SKM-1 (cell line): ENCODE measurements around the gene FAM131B.
"Not testable (repeated sequence)": the region's sequence is repeated elsewhere in the genome, so short reads cannot be mapped to it uniquely, and the experiment has no call there.

Experiments
- DNase-seq: peaks from one replicate; lab custom pipeline; 2025; ENCODE audit not compliant: unreplicated experiment; lab: John Stamatoyannopoulos, UW

Gene FAM131B

DNA sequence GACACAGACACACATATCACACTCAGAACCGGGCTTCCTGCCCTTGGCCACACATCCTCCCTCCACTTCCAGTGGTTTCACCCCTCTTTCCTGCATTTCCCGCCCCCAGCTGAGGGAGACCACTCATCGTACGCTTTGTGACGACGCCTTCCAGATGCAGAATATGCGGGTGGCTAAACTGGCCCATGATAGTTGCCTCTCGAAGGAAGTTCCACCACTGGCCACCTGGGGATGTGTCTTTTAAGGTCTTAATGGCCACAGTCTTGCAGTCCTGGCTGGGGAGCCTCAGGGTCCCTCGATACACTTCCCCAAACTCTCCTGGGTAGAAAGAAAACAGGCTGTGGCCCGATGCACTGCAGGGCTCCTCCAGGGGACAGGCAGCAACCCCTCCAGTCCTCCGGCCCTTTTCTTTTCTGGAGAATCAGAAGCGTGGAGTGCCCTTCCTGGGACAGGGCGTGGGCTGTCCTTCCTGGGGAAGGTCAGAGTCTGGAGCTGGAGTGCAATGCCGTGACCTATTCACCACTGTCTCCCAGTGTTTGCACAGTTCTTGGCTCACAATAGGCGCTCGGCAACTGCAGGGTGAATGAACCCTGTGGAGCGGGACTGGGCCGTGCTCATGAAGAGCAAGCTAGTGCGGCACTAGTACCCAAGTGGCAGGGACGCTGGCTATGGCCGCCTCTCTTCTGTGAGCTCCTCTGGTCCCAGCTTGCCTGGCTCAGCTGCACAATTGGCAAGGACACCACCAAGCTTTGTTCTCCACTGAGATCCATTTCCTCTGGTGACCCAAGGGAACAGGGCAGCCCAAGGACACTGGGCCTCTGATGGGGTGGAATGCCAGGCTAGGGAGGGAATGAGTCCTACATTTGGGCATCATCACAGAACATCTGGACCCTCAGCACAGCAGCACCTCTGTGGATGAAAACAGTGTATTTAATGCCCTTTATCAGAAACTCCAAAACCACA, 33.0 kb upstream of the FAM131B start:
- no peak for DNase-seq

DNA sequence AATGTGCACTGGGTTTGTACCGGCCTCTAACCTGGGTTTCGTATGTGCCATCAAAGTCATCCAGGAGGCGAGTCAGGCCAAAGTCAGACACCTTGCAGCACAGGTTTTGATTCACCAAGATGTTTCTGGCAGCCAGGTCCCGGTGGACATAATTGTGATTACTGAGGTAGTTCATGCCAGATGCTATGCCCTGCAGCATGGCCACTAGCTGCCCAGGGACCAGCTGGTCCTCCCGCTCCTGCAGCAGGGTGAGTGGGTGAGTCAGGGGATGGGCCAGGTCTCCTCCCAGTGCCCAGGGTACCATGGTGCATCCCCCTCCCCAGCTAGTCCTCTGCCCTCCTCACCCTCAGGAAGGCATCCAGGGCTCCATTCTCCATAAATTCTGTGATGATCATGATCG, 32.3 kb upstream of the FAM131B start:
- DNase-seq: no peak

DNA sequence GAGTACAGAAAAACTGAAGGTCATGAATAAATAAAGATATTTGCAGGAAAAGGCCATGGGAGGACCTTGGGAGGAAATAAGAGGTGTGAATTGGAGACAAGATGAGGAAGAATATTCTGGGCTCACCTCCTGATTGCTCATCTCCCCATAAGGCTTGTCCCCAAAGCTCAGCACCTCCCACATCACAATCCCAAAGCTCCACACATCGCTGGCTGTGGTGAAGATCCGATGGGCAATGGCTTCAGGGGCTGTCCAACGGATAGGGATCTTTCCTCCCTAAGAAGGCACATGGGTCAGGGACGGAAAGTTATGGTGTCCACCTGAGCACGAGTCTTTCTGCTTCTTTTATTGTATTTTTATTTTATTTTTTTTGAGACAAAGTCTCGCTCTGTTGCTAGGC, 31.6 kb upstream of the FAM131B start:
- no peak for DNase-seq

DNA sequence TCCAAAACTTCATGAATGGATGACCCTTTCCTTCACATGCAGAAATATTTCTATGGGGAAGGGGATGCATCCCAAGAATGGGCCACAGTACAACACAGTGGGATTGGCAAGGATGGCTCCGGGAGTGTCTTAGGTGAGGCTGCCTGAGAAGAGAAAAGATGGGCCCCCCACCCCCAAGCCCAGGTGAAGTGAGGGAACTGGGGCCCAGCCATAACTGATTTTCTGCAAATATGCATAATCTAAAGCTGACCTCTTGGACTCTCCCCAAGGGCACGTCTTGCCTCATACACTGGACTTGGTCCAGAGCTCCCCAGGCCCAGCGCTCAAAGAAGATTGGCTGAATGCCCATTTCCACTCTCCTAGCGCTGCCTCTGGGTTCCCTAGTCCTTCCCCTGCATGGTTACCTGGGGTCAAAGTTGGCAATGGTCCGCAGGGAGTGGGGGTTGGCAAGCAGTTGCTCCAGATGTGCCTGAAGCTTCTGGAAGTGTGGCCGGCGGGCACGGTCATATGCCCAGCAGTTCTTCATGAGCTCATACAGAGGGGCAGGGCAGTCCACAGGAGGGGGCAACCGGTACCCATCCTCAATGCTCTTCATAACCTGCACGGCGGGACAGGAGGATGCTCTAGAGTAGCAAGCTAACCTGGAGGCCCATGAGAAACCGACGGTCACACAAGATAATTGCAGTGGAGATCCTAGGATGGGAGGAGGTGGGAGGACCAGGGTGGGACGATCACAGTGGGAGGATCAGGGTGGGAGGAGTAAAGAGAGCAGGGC, 30.9 kb upstream of the FAM131B start:
- no peak for DNase-seq

DNA sequence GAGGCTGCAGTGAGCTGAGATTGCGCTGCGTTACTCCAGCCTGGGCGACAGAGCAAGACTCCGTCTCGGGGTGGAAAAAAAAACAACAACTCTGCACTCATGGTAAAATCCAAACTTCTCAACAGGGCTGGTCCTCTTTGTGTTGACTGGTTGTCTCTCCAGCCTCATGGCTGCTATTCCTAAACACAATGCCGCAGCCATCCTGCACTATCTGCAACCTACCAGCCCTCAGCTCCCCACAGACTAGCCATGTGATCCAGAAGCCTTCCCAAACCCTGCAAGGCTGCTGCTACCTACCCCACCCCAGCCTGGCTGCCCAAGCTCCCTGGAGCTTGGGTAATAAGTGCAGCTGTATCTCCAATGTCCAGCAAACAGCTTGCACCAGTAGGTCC, 30.4 kb upstream of the FAM131B start:
- no peak for DNase-seq

DNA sequence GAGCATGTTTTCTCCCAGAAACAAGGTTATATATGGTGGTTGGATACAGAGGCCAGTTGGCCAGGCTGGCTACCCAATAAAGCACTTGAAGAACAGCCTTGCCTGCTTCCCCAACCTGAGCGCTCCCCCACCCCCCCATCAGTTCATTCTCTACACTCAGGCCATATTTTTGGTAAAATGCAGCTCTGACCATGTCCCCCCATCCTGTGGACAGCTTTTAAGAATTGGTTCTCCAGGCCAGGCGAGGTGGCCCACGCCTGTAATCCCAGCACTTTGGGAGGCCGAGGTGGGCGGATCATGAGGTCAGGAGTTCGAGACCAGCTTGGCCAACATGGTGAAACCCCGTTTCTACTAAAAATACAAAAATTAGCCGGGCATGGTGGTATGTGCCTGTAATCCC, 29.9 kb upstream of the FAM131B start:
- not testable (repeated sequence) for DNase-seq

DNA sequence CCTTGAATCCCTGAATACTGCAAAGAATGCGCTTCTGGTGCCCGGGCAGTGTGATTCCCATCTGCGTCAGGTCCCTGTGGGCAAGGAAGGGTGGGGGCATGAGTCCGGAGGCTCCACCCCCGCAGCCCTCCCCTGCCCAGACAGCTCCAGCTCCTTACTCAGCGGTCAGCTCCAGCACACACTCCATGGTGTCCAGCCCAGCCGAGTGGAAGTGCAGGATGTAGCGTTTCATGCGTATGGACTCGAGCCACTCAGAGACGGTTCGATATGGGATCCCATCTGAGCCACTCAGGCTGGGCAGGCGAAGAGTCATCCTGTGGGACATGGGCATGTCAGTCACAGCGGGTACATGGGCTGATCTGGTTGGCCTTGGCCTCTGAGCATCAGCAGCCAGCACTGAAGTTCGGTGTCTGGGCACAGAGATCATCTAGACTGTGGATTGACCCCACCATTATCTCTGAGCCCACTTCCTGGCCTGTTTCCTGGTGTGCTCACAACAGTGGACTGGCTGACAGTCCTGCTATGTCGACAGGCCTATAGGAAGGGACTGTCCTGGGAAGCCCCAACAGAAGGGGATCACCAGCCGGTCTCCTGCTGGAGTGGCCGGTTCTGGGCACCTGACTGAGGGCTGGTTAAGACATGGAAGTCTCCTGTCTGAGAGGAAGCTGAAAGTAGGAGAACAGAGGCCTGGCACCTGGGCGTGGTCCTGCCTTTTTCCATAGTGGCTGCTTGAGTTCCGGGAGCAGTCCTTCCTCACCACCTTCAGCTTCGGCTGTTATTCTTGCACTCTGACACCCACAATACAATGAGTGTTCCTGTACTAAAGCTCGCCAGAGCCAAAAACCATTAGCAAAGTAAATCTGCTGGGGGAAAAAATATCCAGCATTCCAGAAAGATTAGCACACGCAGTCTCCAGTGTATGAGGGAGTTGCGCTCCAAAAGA, 29.2 kb upstream of the FAM131B start:
- no peak for DNase-seq

DNA sequence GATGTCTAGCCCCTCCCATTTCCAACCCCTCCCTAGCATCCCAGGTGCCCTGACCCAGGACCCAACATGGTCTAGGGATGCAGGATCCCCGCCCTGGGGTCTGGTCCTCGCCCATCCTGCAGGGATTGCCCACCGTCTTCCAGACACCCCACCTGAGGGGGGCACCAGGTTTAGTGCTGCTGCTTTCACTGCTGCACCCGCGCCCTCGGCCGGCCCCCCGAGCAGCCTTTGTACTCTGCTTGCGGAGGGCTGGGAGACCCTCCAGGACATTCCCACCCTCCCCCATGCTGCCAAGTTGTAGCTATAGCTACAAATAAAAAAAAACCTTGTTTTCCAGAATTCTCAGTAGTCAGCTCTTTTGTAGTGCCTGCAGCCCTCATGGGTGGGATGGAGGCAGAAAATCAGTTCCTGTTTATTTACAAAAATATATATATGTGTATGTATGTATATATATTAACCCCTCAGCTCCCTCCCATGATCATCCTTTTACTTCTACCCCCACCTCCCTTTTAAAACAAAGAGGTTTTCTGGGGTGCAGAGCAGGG, 28.3 kb upstream of the FAM131B start:
- DNase-seq: no peak

DNA sequence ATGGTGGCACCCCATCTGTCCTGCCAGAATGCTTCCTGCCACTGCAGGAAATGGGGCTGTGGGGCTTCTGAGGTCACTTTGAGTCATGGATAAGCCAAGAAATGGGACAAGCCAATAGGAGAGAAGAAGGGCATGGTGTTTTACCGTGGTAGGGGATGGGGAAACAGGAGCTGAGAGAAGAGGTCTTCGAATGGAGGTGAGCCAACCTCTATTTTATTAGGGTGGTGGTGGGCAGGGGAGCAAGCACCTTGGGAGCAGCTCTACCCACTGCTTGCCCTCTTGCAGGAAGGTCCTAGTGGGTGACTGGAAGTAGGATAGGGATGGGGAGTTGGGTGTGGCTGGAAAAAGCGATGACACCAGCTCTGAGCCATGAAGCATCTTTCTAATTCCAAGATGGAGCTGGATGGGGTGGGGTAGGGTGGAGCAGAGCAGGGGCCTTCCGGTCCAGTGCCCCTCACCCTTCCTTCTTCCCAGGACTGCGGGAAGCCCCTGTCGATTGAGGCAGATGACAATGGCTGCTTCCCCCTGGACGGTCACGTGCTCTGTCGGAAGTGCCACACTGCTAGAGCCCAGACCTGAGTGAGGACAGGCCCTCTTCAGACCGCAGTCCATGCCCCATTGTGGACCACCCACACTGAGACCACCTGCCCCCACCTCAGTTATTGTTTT, 27.7 kb upstream of the FAM131B start:
- no peak for DNase-seq

DNA sequence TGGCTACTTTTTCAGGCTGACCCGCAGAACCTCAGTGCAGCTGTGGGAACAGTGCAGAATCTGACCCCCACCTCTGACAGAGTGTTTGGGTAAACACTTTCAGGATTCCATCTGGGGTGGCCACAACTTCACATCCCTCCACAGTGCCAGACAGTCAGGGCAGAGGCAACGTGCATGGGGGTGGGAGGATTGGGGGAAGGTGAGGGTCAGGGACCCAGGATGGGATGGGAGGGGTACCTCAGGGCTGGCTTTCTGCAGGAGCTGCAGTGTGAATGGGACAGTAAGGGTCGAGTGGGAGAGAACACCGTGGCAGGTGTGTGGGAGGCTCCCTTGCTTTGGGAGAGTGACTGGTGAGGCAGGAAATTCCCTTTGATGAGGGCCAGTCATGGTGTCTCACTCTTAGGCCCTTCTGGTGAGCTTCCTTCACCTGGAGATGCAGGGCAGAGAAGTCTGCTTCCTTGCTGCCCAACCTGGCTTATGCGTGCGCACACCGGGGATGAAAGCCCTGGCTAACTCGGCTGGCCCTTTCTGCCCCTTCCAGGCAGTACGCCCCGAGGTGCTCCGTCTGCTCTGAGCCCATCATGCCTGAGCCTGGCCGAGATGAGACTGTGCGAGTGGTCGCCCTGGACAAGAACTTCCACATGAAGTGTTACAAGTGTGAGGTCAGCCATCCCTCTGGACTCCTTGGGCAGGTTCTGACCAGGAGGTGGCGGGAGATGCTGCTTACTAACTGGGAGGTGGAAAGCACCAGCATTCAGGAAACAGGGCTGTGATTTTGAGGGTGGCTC, 27.0 kb upstream of the FAM131B start:
- DNase-seq: no peak

DNA sequence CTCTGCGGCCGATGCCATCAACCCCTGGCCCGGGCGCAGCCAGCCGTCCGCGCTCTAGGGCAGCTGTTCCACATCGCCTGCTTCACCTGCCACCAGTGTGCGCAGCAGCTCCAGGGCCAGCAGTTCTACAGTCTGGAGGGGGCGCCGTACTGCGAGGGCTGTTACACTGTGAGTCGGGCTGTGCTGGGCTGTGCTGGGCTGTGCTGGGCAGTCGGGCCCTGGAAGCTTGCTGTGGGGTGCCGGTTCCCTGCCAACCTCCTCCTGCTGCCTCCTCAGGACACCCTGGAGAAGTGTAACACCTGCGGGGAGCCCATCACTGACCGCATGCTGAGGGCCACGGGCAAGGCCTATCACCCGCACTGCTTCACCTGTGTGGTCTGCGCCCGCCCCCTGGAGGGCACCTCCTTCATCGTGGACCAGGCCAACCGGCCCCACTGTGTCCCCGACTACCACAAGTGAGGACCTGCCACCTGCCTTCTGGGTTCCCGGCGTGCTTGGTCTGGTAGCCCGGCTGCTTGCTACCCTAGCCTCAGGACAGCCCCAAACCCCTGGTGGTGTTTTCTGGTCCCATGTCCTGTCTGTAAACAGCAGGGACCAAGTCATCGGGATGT, 26.1 kb upstream of the FAM131B start:
- DNase-seq: no peak

DNA sequence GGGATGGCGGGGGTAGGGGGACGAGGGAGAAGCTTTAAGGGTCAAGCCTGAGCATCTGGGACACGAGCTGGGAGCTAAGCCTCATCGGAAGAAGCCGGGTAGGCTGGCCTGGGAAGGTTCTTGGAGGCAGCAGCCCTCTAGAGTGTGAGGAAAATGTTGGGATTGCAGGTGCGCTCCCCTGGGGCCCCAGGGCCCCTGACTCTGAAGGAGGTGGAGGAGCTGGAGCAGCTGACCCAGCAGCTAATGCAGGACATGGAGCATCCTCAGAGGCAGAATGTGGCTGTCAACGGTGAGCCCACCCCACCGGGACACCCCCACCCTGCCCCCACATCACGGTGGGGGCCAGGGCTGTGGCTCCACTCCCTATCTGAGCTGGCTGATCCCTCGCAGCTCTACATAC, 25.5 kb upstream of the FAM131B start:
- DNase-seq: no peak

DNA sequence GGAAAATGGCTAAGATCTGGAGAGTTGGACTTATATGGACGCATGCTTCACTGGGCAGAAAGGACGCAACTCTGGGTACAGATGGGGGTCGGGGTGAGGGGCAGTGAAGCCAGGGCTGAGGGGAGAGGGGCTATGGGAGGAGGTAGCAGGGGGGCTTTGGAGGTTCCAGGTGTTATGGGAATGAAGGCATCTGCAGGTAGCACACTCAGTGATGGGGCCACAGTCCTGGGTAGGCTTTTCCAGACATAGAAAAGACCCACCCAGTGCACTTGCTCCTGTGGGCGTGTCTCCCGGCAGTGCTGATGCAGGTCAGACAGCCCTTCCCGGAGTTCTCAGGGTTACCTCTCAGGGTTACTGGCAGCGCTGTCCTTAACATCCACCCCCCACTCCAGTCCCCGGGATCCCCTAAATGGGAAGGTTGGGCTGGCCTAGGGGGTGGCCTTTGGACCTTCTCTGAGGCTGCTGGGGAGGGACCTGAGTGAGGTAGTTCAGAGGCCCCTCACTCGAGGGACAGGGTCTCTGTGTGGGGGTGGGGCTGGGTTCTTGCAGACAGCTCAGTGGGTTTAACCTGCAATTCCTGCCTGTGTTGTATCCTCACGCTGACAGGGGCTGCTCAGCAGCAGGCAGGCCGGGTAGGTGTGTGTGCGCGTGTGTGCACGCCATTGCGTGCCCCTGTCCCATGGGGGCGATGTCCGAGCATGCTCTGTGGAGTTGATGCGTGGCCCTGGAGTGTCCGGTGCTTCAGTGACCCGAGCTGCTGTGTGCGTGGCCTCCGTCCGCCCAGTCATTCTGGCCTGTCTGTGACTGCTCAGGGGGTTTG, 24.9 kb upstream of the FAM131B start:
- no peak for DNase-seq

DNA sequence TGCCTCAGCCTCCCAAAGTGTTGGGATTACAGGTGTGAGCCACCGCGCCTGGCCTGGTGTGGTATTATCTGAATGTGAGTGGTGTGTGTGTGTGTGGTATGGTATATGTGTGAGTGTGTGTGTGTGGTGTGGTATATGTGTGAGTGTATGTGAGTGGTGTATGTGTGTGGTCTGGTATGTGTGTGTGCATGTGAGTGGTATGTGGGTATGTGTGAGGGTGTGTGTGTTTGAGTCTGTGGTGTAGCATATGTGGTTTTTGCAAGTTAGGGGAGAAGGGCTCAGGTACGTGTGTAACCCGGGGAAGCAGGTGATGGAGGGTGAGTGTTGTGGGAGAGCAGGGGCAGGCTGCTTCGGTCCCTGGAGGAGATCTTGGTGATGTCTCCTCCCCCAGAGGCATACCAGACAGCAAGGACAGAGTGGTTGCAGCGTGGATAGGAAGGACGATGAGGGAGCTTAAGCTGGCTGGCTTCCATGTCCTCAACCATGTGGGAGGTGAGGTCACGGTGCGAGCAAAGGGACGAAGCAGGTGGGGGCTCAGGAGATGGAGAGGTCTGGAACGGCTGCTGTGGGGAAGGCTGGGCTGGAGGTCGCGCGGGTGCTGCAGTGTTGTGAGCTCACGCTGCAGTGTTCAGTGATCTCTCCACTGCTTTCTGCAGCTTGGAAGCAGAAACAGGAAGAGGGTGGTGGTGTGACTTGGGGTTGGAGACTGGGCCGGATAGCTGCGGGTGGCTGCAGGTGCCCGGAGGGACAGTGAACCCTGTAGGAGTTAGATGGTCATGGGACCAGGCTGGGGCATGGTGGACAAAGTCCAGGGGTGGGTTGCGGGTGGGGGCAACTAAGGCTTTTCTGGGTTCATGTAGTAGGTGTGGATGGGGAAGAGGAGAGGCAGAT, 23.6 kb upstream of the FAM131B start:
- no peak for DNase-seq

DNA sequence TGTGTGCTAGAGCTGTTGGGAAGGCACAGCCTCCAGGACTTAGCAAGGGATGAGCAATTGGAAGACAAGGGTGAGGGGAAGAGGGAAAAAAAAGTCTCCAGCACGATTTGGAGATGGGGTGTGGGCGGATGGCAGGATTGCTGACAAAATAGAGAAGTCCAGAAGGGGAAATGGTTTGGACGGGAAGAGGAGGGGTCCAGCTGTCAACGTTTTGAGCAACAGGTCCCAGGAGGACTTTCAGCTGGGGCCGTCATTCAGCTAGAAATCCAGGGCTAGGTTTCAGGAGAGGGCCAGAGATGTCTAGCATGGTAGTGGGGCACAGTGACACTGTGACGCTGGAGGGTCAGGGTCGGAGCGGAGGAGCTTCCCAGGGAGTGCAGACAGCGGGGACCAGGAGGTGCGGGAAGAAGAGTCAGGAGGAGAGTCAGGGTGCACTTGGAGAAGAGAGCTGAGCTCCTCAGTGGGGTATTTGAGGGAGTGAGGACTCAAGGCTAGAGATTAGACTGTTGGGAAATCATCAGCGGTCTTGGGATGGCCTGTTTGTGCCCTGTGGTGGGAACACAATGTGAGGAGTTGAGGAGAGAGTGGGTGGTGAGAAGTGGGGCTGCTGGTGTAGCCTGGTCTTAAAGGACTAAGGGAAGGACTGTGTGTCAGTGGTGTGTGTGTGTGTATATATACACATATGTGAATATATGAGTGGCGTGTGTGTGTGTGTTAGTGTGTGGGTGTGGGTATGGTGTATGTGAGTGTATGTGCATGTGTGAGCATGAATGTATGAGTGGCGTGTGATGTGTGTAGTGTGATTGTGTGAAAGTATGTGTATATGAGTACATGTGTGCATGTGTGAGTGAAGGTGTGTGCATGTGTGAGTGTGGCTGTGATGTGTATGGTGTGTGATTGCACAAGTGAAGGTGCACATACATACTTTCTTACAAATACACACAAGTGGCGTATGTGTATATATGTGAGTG, 22.4 kb upstream of the FAM131B start:
- peak; percentile 55 for DNase-seq

DNA sequence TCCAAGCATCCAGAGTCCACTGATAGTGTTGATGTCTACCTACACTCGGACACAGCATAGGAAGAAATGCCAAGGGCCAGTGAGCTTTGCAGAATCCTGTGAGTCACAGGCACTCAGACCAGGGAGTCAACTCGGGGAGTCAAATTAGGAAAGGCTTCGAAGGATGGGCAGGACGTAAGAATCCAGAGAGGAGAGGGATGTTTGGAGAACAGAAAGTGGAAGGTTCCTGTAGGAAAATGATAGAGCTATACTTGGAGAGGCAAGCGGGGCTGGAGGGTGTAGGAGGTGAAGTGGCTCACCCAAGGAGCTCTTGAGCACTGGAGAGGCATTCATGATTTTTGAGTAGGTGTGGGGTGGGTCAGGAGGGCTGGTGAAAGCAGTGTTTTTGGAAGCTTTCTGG, 21.6 kb upstream of the FAM131B start:
- DNase-seq: no peak
